GM19397 (cell line): ENCODE data around the gene SNTG2.
"Not testable (repeated sequence)": the region's sequence is repeated elsewhere in the genome, so short reads cannot be mapped to it uniquely, and the experiment has no call there.

Experiments
- ATAC-seq: cut with Tn5 transposase; IDR thresholded peaks from one replicate; pipeline ENCODE4 v1.9.1; 2021; ENCODE audit warnings: mild to moderate bottlenecking, moderate library complexity; ENCODE audit not compliant: unreplicated experiment

Gene SNTG2

GRCh38 chr2:1170711-1171110 is 220.1 kb downstream of the SNTG2 start:
- ATAC-seq: no peak

GRCh38 chr2:1173528-1173927 is 222.9 kb downstream of the SNTG2 start:
- ATAC-seq: no peak

- ATAC-seq: no peak
Measured at GRCh38 chr2:1181893-1182292, 231.2 kb downstream of the SNTG2 start.

DNA sequence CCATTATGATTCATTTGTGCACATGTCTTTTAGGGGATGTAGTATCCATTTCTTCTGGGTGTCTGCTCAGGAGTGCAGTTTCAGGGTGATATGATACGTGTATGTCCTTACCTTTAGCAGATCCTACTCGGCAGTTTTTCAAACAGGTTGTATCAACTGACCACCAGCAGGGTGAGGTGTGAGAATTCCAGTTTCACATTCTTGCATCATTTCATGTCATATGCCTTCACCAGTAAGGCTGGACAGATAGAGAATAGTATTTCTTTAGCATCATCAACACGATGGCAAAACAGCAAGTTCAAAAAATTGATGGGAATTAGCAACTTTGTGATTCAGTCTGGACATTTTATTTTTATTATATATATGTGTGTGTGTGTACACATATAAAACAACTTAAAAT is 232.7 kb downstream of the SNTG2 start:
- ATAC-seq: no peak

DNA sequence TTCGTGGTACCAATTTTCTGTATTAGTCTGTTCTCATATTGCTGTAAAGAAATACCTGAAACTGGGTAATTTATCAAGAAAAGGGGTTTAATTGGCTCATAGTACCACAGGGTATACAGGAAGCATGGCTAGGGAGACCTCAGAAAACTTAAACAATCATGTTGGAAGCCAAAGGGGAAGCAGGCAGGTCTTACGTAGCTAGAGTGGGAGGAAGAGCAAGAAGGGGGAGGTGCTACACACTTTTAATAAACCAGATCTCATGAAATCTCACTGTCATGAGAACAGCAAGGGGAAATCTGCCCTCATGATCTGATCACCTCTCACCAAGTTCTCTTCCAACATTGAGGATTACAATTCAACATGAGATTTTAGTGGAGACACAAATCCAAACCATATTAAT is 235.8 kb downstream of the SNTG2 start:
- ATAC-seq: no peak

GRCh38 chr2:1187189-1187588 is 236.5 kb downstream of the SNTG2 start:
- no peak for ATAC-seq

GRCh38 chr2:1192121-1192520 is 241.5 kb downstream of the SNTG2 start:
- ATAC-seq: no peak

GRCh38 chr2:1193801-1194200 is 243.2 kb downstream of the SNTG2 start:
- ATAC-seq: no peak

DNA sequence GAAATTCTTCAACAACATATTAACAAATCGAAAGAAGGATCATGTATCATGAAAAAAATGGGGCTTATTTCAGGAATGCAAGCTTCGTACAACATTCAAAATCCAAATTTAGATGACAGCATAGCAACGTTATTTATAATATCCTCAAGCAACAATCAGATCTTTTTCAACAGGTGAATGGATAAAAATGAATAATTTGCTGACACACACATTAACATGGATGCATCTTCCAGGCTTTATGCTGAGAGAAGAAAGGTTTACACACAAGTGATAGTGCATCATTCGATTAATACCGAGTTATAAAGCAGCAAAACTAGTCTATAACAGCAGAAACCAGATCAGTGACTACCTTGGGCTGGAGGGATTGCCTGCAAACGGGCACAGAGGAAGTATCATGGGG is 253.1 kb downstream of the SNTG2 start:
- no peak for ATAC-seq

- ATAC-seq: no peak
Measured at GRCh38 chr2:1205853-1206252, 255.2 kb downstream of the SNTG2 start.

DNA sequence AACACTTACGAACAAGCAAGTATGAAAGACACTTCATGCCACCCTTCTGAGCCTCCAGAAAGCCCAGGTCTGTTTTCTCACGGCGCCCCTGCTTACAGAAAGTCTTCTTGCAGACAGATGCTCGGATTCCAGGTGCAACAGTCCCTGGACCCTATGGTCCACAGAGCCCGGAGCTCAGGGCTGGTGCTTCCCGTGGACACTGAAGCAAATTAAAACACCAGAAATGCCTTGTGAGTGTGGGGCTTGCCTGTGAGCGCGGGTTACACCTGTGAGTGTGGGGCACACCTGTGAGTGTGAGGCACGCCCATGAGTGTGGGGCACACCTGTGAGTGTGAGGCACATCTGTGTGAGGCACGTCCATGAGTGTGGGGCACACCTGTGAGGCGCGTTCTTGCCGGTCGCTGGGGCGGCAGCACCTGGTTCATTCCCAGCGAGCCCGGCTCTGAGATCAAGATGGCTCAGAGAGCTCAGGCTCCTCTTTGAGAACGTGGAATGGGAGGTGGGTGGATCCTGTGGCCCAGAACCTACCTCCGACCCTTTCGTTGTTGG is 257.4 kb downstream of the SNTG2 start:
- no peak for ATAC-seq

DNA sequence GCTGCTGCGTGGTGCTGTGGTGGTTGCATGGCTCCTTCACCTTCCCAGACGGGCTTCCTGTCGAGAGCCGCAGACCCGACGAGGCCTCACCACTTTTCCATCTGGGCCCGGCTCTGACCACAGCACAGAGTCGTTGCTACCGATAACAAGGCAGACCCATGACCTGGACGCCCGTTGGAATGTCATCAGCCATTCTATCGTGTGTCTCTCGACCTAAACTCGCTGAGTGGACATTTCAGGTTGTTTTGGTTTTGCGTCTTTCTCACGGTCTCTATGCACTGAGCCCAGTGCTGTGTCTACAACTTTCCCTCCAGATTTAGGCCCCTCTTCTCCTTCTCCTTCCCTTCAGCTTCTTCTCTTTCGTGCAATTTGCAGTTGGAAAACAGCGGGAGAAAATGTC is 257.9 kb downstream of the SNTG2 start:
- ATAC-seq: no peak

DNA sequence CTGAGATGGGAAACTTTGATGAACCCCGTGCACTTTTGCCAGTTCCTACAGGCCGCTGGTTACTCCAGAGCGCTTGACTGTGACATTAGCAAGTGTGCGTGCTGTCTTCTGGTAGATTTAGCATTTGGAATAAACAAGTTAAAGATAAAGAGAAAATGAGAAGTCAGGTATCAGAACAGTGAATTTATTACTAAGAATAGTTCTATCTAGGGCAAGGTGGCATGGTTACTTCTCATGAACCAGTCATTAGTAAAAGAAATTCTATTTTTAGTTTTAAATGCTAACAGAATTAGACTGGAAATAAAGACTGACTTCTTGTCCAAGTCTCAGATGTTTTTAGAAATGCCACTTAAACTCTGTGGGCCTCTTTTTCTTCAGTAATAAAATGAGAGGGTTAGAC is 258.6 kb downstream of the SNTG2 start:
- ATAC-seq: no peak

- ATAC-seq: no peak
Measured at GRCh38 chr2:1209761-1210160, 259.1 kb downstream of the SNTG2 start.

GRCh38 chr2:1210352-1210751 is 259.7 kb downstream of the SNTG2 start:
- ATAC-seq: no peak

DNA sequence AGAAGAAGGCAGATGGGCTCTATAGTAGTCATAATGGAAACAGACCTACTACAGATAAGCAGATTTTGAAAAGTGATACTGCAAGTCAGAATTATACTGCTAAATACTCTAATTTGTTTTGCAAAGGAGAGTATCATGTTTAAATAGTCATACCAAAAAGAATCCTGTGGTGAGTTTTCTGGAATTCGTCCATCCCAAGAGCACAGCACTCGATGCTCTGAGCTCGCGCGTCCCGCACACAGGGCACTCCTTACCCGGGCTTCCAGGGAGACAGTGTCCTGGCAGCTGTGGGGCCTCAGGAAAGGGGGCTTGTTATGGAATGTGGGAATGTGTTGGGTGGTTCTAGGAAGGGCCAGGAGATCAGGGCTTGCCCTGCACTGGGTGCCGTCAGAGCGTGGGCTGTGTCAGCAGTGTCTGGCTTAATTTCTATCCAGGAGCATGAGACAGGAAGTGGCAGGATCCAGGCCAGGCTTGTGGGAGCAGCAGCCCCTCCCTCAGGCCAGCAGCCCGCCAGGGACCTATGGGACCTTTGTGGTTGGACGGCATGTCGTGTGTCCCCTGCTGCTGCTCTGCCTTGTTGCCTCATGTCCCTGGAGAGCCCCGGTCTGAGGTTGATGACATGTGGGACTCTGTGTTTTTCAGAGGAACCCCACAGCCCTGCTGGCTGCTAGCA is 269.4 kb downstream of the SNTG2 start:
- ATAC-seq: no peak

- no peak for ATAC-seq
Measured at GRCh38 chr2:1222056-1222455, 271.4 kb downstream of the SNTG2 start.

GRCh38 chr2:1223791-1224190 is 273.1 kb downstream of the SNTG2 start:
- ATAC-seq: no peak

DNA sequence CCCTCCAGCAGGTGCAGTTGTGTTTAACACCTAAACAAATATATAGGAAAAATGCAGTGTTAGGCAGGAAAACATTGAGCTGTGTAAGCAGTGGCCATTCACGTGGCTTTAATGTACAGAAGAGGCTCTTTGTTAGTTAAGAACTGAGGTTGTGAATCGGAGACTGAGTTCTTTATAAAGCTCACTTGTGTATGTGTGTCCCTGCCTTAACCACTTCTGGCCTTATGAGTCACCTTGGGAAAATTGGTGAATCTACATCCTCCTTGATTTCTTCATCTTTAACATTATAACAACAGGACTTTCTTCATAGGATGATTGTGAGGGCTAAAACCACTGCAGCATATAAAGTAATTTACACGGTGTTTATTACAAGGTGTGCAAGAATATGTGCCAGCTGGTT is 274.3 kb downstream of the SNTG2 start:
- ATAC-seq: no peak

DNA sequence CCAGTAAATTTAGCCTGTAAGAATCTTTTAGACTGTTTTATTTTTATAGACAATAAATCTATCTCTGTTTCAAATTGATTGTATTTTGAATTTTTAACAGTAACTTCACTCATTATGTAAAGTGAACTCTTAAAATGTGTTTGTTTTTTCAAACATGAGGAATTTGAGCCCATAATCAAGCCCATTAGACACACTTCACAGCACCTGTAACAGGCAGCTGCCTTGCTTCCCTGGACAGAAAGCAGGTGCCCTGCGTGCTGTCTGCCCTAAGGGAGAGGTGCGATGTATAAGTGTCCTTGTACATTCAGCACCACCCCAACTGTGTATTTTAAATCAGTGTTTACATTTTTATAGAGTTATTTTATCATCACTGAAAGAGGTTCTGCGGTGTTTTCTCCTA is 276.1 kb downstream of the SNTG2 start:
- no peak for ATAC-seq

- no peak for ATAC-seq
Measured at GRCh38 chr2:1227274-1227900, 276.7 kb downstream of the SNTG2 start.

- ATAC-seq: not testable (repeated sequence)
Measured at GRCh38 chr2:1229596-1229995, 278.9 kb downstream of the SNTG2 start.
